Activated CD8-positive, alpha-beta T cell treated with anti-CD3 and anti-CD28 coated beads for 36 hours (primary cell): ENCODE data around the gene AXIN1. TPM values are rescaled to one million over a fixed set of nuclear protein-coding genes. Genes with fewer than 3 reads are reported as not detected.
"Not testable (repeated sequence)": the region's sequence is repeated elsewhere in the genome, so short reads cannot be mapped to it uniquely, and the experiment has no call there.

ENCODE experiments used
- ATAC-seq: fragments of 200-7000 bp; cut with Tn5 transposase; one replicate; pipeline ENCODE4 v1.10.0; 2021; ENCODE audit warnings: mild to moderate bottlenecking, moderate library complexity
- CTCF ChIA-PET: fragments of 350-600 bp; sonication (Branson Sonifier 250); formaldehyde crosslinking; loops from one replicate; lab custom pipeline; 2021; ENCODE audit warnings: antibody characterized with exemption; lab: Charles Lee
- POLR2A ChIA-PET: fragments of 350-600 bp; sonication (Branson Sonifier 250); formaldehyde crosslinking; loops from one replicate; lab custom pipeline; 2021; ENCODE audit warnings: antibody characterized with exemption; lab: Charles Lee
- DNase-seq: peaks from one replicate; pipeline ENCODE4 v3.0.0-alpha.2; 2020
- H3K27ac Mint-ChIP-seq: one replicate; pipeline ENCODE4 v1.8.0; 2021; ENCODE audit warnings: mild to moderate bottlenecking, mixed read lengths
- H3K27me3 Mint-ChIP-seq: one replicate; pipeline ENCODE4 v1.8.0; 2021; ENCODE audit warnings: mixed read lengths
- H3K36me3 Mint-ChIP-seq: one replicate; pipeline ENCODE4 v1.8.0; 2021; ENCODE audit warnings: low read depth, mixed read lengths
- H3K4me1 Mint-ChIP-seq: one replicate; pipeline ENCODE4 v1.8.0; 2021; ENCODE audit warnings: low read depth, mixed read lengths
- H3K4me3 Mint-ChIP-seq: one replicate; pipeline ENCODE4 v1.8.0; 2021; ENCODE audit warnings: mild to moderate bottlenecking, moderate library complexity, mixed read lengths
- H3K9me3 Mint-ChIP-seq: one replicate; pipeline ENCODE4 v1.8.0; 2021; ENCODE audit warnings: mixed read lengths
- CTCF ChIP-seq: fragments of 200-600 bp; IDR thresholded peaks from one replicate; pipeline ENCODE4 v1.8.0; 2022; ENCODE audit warnings: antibody characterized with exemption, mild to moderate bottlenecking
- intact Hi-C: fragments of 100-400 bp; cut with micrococcal nuclease; formaldehyde crosslinking; loops from one replicate; pipeline ENCODE4 v1.10.0; 2022
- total RNA-seq, 2 experiments: library from RNA; stranded (reverse); gene quantifications; one replicate each; pipeline ENCODE4 v1.2.3, GENCODE V29; 2021

Gene AXIN1
- total RNA-seq, 2 experiments from 2014 or later: 24.1 to 24.9 TPM

- ChIA-PET CTCF (no interaction called here), POLR2A (no interaction called here)
- DNase-seq (no peak), ATAC-seq (no peak)
- Mint-ChIP-seq H3K4me1 (no peaks in the 10 kb centered on the region), H3K4me3 (no peak overlapping the region), H3K9me3 (no peaks in the 10 kb centered on the region), H3K27ac (no peak overlapping the region), H3K27me3 (no peaks in the 10 kb centered on the region), H3K36me3 (peaks cover 2% of the 10 kb centered on the region)
- no peak for TF ChIP-seq CTCF
- intact Hi-C loops: no loop called here
Measured at GRCh38 chr16:262121-262745, 90.3 kb downstream of the AXIN1 start.

- POLR2A ChIA-PET: interaction anchor here (1.3 kb wide), 1 partner anchor 12 kb away, joined by 5 read pairs; no protein-coding TSS in a partner anchor
- no peak overlapping the region for H3K4me3 Mint-ChIP-seq
- H3K27ac Mint-ChIP-seq: no peak overlapping the region
- intact Hi-C loops: no loop called here
- no peaks in the 10 kb centered on the region for H3K9me3 Mint-ChIP-seq
- no peak for TF ChIP-seq CTCF
- peaks cover 2% of the 10 kb centered on the region for H3K36me3 Mint-ChIP-seq
- DNase-seq (no peak), ATAC-seq (no peak)
- H3K4me1 Mint-ChIP-seq: no peaks in the 10 kb centered on the region
- no peaks in the 10 kb centered on the region for H3K27me3 Mint-ChIP-seq
- CTCF ChIA-PET: no interaction called here
Measured at GRCh38 chr16:261031-261691, 91.4 kb downstream of the AXIN1 start.

- H3K27ac Mint-ChIP-seq: no peak overlapping the region
- POLR2A ChIA-PET: interaction anchor here (1.3 kb wide), 1 partner anchor 11 kb away, joined by 5 read pairs; no protein-coding TSS in a partner anchor
- intact Hi-C loops: no loop called here
Measured at GRCh38 chr16:260326-260725, 92.2 kb downstream of the AXIN1 start.

GRCh38 chr16:259814-260253 lies 92.7 kb downstream of the AXIN1 start:
- intact Hi-C loops: no loop called here
- H3K4me1 Mint-ChIP-seq: peaks cover 4% of the 10 kb centered on the region
- H3K4me3 Mint-ChIP-seq: no peak overlapping the region
- H3K9me3 Mint-ChIP-seq: no peaks in the 10 kb centered on the region
- H3K36me3 Mint-ChIP-seq: peaks cover 2% of the 10 kb centered on the region
- ChIA-PET POLR2A (interaction anchor here (1.3 kb wide), 1 partner anchor 11 kb away, joined by 5 read pairs; no protein-coding TSS in a partner anchor), CTCF (no interaction called here)
- H3K27me3 Mint-ChIP-seq: no peaks in the 10 kb centered on the region
- ATAC-seq (no peak), DNase-seq (no peak)
- H3K27ac Mint-ChIP-seq: no peak overlapping the region
- TF ChIP-seq CTCF: no peak

More at GRCh38 chr16:260326-260725, 92.2 kb downstream of the AXIN1 start:
- CTCF ChIA-PET: no interaction called here
- H3K4me3 Mint-ChIP-seq: no peak overlapping the region
- no peaks in the 10 kb centered on the region for H3K27me3 Mint-ChIP-seq
- no peak for TF ChIP-seq CTCF
- H3K36me3 Mint-ChIP-seq: peaks cover 2% of the 10 kb centered on the region
- ATAC-seq (no peak), DNase-seq (no peak)
- H3K4me1 Mint-ChIP-seq: peaks cover 4% of the 10 kb centered on the region
- H3K9me3 Mint-ChIP-seq: no peaks in the 10 kb centered on the region

DNA sequence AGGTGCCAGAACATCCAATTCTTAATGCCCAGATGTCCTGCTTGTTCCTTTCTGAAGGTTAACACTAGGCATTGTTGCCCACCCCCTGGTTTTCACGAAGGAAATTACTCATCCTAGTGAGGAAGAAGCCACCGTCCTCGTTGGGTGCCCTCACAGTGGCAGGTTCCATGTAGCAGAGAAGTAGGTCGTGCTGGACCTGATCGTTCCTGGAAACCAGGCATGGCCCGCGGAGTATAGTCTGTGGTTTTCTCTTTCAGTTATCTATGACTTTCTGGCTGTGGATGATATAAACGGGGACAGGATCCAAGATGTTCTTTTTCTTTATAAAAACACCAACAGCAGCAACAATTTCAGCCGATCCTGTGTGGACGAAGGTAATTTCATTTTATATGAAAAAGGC lies 93.3 kb downstream of the AXIN1 start:
- peaks cover 4% of the 10 kb centered on the region for H3K36me3 Mint-ChIP-seq
- H3K9me3 Mint-ChIP-seq: no peaks in the 10 kb centered on the region
- DNase-seq (no peak), ATAC-seq (no peak)
- ChIA-PET POLR2A (interaction anchor here (0.6 kb wide), 1 partner anchor 195 kb away, joined by 3 read pairs; no protein-coding TSS in a partner anchor), CTCF (no interaction called here)
- no peak overlapping the region for H3K4me3 Mint-ChIP-seq
- H3K4me1 Mint-ChIP-seq: peaks cover 4% of the 10 kb centered on the region
- intact Hi-C loops: no loop called here
- H3K27me3 Mint-ChIP-seq: no peaks in the 10 kb centered on the region
- H3K27ac Mint-ChIP-seq: peak overlapping the region; percentile 12
- no peak for TF ChIP-seq CTCF

- ATAC-seq, POLR2A ChIA-PET, H3K27me3 Mint-ChIP-seq, DNase-seq, H3K27ac Mint-ChIP-seq, intact Hi-C loops, H3K4me3 Mint-ChIP-seq, H3K9me3 Mint-ChIP-seq, H3K36me3 Mint-ChIP-seq: not testable (repeated sequence)
- CTCF ChIA-PET: interaction anchor here (1.4 kb wide), 1 partner anchor 21 kb away, joined by 3 read pairs; no protein-coding TSS in a partner anchor
- H3K4me1 Mint-ChIP-seq: peaks cover 13% of the 10 kb centered on the region
Measured at GRCh38 chr16:258091-258490, 94.4 kb downstream of the AXIN1 start.
